HFF-Myc (cell line): ENCODE data around the gene MICAL2.

ENCODE experiments used
- DNase-seq: peaks from one replicate; pipeline ENCODE4 v3.0.0-alpha.2; 2011; ENCODE audit warnings: low read depth; ENCODE audit errors: extremely low read depth
- H3K4me3 ChIP-seq: replicated peaks from 2 replicates; pipeline ENCODE4 v1.5.1; 2011; ENCODE audit warnings: low read depth, mild to moderate bottlenecking, control low read depth, low read length
- TF ChIP-seq, protein P1 (sequence below): IDR thresholded peaks from 2 replicates; pipeline ENCODE4 v1.5.1; 2012; ENCODE audit warnings: mild to moderate bottlenecking, low read depth, low read length, control low read depth; ENCODE audit errors: missing control alignments

MICAL2 gene

DNA sequence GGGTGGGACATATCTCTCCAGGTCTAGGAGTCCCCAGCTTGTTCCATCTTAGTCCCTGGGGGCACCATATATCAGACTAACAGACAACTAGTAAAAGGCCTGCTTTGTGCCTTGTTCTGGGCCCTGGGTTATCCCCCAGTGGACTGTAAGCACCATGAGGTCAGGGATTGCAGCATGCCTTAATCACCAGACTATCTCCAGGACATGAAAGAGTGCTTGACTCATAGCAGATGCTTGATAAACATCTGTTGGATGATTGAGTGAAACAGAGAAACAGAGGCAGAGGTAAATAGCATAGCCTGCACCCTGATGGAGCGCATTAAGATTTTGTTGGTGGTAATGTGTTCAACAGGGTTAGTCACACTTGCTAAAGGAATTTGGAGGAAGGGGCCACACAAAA, 94.1 kb downstream of the MICAL2 start:
- H3K4me3 ChIP-seq, result no peak overlapping the region
- TF ChIP-seq, protein P1, sequence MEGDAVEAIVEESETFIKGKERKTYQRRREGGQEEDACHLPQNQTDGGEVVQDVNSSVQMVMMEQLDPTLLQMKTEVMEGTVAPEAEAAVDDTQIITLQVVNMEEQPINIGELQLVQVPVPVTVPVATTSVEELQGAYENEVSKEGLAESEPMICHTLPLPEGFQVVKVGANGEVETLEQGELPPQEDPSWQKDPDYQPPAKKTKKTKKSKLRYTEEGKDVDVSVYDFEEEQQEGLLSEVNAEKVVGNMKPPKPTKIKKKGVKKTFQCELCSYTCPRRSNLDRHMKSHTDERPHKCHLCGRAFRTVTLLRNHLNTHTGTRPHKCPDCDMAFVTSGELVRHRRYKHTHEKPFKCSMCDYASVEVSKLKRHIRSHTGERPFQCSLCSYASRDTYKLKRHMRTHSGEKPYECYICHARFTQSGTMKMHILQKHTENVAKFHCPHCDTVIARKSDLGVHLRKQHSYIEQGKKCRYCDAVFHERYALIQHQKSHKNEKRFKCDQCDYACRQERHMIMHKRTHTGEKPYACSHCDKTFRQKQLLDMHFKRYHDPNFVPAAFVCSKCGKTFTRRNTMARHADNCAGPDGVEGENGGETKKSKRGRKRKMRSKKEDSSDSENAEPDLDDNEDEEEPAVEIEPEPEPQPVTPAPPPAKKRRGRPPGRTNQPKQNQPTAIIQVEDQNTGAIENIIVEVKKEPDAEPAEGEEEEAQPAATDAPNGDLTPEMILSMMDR, result no peak
- no peak for DNase-seq

DNA sequence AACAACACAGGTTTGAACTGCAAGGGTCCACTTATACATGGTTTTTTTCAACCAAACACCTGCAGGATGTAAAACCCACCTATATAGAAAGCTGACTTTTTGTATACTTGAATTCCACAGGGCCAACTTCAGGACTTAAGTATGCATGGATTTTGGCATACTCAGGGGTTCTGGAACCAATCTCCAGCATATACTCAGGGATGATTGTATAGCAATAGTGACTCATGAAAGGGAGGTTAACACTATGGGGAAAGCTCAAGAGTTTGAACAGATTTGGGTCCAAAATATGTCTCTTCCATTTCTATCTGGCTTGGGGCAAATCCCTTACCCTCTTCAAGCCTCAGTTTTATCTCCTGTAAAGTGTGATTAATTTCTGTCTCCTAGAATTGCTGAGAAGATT, 94.9 kb downstream of the MICAL2 start:
- no peak overlapping the region for H3K4me3 ChIP-seq
- no peak for DNase-seq
- TF ChIP-seq, protein P1, result no peak

DNA sequence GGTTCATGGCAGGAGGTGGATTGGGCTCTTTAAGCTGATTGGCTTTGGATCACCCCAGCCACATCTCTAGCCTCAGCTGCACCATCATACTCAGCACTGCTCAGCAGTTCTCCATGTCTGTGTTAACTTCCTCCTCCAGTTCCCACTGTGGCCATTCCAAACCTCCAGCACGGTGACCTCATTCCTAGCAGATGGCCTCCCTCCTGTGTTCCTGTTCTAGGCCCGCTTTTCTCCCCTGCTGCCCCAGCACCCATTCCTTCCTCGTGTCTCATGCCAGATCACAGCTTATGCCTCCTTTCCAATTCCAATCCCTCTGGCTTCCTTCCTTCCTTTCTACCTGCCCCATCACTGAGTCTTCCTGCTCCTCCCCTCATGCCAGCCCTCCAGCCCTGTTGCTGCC, 96.1 kb downstream of the MICAL2 start:
- H3K4me3 ChIP-seq, result no peak overlapping the region
- TF ChIP-seq, protein P1, result no peak
- DNase-seq, result no peak

DNA sequence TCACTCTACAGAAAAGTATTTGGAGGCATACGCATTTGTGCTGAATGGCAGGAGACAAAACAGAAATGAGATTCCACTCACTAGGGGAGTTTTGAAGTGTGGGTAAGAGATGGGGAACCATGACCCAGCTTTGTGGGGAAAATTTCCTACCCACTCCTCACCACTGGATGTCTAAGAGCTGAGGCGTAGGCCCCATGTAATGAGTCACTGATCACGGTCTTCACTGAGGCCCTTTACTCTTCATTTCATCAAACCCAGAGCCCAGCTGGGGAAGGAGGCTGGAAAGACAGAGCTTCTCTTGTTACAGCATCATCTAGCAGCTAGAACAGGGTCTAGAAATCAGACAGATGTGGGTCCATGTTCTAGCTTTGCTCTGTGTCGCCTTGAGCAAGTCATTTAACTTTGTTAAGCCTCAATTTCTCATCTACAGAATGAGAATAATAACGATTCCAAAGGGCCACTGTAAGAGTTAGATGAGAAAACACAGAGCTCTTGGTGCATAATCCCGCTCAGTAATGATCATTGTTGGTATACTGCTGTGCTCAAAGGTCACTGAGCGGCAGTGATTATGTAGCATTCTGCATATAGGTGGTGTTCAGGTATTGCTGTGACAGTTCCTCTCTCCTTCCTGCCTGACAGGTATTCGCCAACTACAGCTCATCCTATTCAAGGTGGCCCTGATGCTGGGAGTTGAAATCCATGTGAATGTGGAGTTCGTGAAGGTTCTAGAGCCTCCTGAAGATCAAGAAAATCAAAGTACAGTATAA, 97.2 kb downstream of the MICAL2 start:
- no peak overlapping the region for H3K4me3 ChIP-seq
- TF ChIP-seq, protein P1, result no peak
- DNase-seq, result no peak

DNA sequence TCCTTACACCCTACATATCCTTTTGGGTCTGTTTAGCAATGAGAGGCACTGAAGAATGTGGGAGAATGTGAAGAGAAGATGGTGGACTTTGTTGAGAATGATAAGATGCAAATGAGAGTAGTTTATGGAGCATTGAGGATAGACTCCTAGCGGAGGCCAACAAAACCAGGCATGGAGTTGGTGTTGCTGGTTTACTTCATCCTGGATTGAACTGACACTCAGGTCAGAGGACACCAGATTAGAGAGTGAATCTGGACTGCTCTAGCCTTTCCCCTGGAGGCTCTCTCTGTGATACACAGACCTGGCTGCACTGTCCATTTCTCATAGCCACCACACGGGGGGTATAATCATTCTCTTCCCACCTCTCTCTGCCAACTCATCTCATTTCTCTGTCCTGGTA, 98.7 kb downstream of the MICAL2 start:
- no peak overlapping the region for H3K4me3 ChIP-seq
- TF ChIP-seq, protein P1, result no peak
- no peak for DNase-seq

DNA sequence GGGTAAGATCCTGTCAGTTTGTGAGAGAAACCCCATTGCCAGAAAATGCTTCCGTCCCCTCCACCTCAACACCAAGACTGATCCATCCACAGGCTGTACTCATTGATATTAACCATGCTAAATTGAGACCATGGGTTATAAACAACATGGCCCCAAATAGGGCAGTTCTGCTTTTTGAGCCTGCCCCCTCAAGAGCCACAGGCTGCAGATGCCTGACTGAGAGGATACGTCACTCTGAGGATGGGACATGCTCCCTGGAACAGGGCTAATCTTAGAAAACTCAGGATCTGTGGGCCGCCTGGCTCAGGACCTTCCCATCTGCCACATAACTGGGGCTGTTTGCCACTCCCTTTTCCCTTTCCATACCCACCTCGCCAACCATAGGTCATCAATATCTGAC, 99.8 kb downstream of the MICAL2 start:
- TF ChIP-seq, protein P1, result no peak
- DNase-seq, result no peak
- H3K4me3 ChIP-seq, result no peak overlapping the region
